BJ (cell line): ENCODE results near the gene MUC2. TPM values are rescaled to one million over a fixed set of nuclear protein-coding genes. Genes with fewer than 3 reads are reported as not detected.

Experiments used
- CTCF ChIA-PET: fragments of 350-600 bp; formaldehyde crosslinking; extraction: SDS; loops from one replicate; lab custom pipeline; 2021; ENCODE audit warnings: antibody characterized with exemption, inconsistent platforms; lab: Yijun Ruan, JAX
- POLR2A ChIA-PET: fragments of 300-600 bp; sonication (Branson Sonifier 250); formaldehyde crosslinking; extraction: SDS; loops from one replicate; lab custom pipeline; 2021; ENCODE audit warnings: antibody characterized with exemption; lab: Charles Lee
- DNase-seq: peaks from one replicate; pipeline ENCODE4 v3.0.0-alpha.2; 2011; ENCODE audit warnings: low read depth
- H3K27me3 ChIP-seq: 2 replicates; pipeline ENCODE4 v1.6.0; 2011; ENCODE audit warnings: low read length; ENCODE audit not compliant: control insufficient read depth, insufficient read depth
- H3K36me3 ChIP-seq: 2 replicates; pipeline ENCODE4 v1.5.1; 2011; ENCODE audit warnings: low read length; ENCODE audit not compliant: control insufficient read depth, insufficient read depth
- H3K4me3 ChIP-seq: 2 replicates; pipeline ENCODE4 v1.5.1; 2011; ENCODE audit warnings: low read depth, mild to moderate bottlenecking, control low read depth, low read length
- CTCF ChIP-seq: IDR thresholded peaks from 2 replicates; pipeline ENCODE4 v1.5.1; 2011; ENCODE audit warnings: low read depth, mild to moderate bottlenecking, control low read depth, inconsistent platforms, low read length, moderate library complexity; ENCODE audit not compliant: insufficient read depth
- polyA plus RNA-seq: library from polyadenylated mRNA; depleted of rRNA; stranded (reverse); fragments of >200 nt; gene quantifications from 2 replicates; pipeline ENCODE4 v1.2.3, GENCODE V29; 2011

The MUC2 gene
- polyA plus RNA-seq, 1 experiment = not detected

GRCh38 chr11:1037506-1038055 lies 37.1 kb upstream of the MUC2 start:
- ChIA-PET CTCF (no interaction called here), POLR2A (no interaction called here)
- no peak for DNase-seq
- no peak overlapping the region for H3K4me3 ChIP-seq
- no peak for TF ChIP-seq CTCF
- H3K36me3 ChIP-seq = no peaks in the 10 kb centered on the region
- H3K27me3 ChIP-seq = no peaks in the 10 kb centered on the region; the same call in 1 of the 2 replicates

DNA sequence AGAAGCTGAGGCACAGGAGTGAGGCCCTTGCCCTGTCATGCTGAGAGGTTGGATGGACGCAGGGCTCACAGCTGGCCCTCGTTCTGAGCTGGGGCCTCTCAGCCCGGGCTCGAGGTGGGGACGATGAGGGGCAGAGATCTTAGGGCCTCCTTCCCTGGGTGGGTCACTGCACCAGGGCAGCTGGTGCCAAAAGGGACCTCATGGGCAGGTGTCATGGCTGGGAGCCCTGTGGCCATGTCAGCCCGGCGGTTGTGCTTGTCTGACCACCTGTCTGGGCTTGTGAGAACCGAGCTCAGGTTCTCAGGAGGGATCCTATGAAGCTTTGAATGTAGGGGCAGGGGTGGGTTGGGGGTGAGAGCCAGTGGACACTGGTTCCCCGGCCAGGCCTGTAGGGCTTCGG lies 36.3 kb upstream of the MUC2 start:
- no peak for TF ChIP-seq CTCF
- no peaks in the 10 kb centered on the region for H3K36me3 ChIP-seq
- H3K4me3 ChIP-seq = no peak overlapping the region
- no peaks in the 10 kb centered on the region; the same call in 1 of the 2 replicates for H3K27me3 ChIP-seq
- ChIA-PET CTCF (no interaction called here), POLR2A (no interaction called here)
- no peak for DNase-seq

- Histone ChIP-seq H3K36me3 (no peaks in the 10 kb centered on the region), H3K27me3 (no peaks in the 10 kb centered on the region; the same call in 1 of the 2 replicates), H3K4me3 (no peak overlapping the region)
- ChIA-PET POLR2A (no interaction called here), CTCF (no interaction called here)
- no peak for TF ChIP-seq CTCF
- DNase-seq = no peak
Measured at GRCh38 chr11:1038921-1039320, 35.8 kb upstream of the MUC2 start.

DNA sequence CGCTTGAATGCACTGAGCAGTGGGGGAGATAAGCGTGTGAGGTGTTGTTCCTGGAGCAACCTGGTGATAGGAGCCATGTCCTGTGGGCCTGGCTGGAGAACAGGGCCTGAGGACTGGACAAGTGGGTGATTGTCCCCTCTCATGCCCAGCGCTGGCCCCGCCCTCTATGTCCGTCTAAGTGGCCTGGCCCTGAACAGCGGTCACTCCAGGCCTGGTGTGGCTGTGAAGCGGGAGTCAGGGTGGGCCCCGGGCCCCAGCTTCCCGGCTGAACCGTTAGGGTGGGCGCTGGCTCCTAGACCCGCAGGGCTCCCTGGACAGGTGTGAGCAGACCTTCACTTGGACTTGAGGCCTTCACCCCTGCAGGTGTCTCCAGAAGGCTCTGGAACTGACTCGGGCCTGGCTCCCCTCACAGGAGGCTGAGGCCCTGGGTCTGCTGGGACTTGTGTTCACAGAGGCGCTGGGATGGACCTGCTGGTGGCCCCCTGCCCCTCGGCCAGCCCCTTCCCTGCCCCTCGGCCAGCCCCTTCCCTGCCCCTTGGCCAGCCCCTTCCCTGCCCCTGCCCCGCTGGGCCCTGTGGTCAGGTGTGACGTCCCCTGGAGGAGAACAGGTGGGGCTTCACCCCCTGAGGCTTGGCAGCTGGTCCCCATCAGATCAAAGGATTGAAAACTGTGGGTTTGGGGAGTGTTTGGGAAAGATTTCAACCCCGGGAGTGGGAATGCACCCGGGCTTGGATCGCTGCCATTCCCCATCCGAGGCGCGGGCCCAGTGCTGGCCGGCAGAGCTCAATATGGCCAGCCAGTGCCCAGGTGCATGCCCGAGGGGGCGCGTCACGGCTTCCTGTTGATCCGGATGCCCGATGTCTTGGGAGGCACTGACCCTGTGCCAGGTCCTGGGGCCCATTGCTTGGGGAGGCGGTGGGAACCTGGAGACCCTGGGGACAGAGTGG lies 34.9 kb upstream of the MUC2 start:
- CTCF ChIA-PET = interaction anchor here (1.9 to 2.3 kb wide), 2 partner anchors 10 to 12 kb away, joined by 6 to 8 read pairs; no protein-coding TSS in a partner anchor
- H3K36me3 ChIP-seq = no peaks in the 10 kb centered on the region
- POLR2A ChIA-PET = no interaction called here
- no peak for TF ChIP-seq CTCF
- no peaks in the 10 kb centered on the region; the same call in 1 of the 2 replicates for H3K27me3 ChIP-seq
- H3K4me3 ChIP-seq = no peak overlapping the region
- DNase-seq = no peak
